ENCODE data around the gene SIK3.
"Not testable (repeated sequence)": the region's sequence is repeated elsewhere in the genome, so short reads cannot be mapped to it uniquely, and the experiment has no call there.

Gene SIK3

GRCh38 chr11:116827461-116827860, 270.8 kb downstream of the SIK3 start:
- DNase-seq (ENCODE audit: low spot score) = no peak

DNA sequence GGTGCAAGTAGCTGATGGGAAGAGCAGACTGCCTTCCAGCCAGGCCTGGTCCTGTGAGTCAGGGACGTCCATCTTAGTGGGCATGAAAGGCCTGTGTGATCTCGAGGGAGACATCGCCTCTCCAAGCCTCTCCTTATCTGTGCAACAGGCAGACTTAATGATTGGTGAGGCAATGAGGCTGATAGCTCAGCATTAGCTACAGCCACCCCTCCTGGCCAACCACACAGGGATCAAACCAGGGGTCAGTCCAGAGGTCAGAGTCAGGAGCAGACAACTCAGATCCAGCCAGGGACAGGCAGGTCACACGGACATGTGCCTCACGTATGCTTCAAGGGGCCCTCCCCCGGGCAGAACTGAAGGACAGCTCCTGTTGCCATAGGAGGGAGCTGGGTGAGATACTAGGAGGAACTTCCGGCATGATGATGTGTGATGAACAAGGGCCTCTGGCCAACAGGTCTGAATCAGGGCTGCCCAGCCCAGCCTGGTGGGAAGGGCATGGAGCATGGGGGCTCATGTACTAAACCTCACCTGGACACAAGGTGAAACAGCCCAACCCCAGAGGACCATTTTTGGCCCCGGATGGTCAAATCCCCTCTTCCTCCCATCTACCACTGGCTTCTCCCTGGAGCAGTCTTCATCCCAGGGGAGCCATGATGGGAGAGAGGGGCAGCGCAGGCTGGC, 271.3 kb downstream of the SIK3 start:
- DNase-seq (ENCODE audit: low spot score) = no peak

DNA sequence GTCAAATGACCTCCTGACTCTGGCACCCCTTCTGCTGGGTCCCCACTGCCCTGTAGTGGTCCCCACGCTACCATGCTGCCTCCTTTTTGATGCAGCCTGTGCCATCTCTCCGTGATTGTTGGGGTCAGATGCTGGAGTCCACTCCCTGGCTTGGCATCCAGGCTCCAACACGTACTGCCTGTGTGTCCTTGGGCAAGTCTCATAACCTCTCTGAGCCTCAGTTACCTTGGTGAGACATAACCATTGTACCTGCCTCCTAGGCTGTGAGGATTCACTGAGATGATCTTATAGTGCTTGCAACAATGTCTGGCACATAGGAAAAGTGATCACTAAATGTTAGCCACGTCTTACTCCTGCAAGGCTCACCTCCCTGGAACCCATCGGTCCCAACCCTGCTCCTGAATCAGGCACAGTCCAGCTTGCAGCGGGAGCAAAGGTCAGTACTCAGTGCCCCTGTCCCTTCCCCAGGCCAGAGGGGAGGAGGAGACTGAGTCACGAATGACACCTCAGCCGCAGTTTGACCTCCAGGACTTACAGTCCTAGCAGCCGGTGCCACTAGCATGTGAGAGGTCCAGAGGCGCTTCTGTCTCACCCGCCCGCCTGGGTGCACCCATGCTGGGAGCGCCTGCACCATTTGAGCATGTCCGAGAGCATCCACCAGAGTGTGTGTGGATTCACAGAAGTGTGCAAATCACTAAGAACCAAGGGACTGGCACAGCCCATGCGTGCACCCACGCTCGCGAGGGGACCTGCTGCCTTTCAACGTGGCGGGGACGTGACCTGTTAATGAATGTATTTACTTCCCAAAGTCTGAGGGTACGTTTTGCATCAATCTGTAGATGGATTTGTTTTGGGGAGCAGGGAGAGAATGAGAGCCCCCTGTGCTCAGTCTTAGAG, 272.1 kb downstream of the SIK3 start:
- DNase-seq (ENCODE audit: low spot score) = no peak

GRCh38 chr11:116825434-116825833, 272.8 kb downstream of the SIK3 start:
- DNase-seq (ENCODE audit: low spot score) = no peak

DNA sequence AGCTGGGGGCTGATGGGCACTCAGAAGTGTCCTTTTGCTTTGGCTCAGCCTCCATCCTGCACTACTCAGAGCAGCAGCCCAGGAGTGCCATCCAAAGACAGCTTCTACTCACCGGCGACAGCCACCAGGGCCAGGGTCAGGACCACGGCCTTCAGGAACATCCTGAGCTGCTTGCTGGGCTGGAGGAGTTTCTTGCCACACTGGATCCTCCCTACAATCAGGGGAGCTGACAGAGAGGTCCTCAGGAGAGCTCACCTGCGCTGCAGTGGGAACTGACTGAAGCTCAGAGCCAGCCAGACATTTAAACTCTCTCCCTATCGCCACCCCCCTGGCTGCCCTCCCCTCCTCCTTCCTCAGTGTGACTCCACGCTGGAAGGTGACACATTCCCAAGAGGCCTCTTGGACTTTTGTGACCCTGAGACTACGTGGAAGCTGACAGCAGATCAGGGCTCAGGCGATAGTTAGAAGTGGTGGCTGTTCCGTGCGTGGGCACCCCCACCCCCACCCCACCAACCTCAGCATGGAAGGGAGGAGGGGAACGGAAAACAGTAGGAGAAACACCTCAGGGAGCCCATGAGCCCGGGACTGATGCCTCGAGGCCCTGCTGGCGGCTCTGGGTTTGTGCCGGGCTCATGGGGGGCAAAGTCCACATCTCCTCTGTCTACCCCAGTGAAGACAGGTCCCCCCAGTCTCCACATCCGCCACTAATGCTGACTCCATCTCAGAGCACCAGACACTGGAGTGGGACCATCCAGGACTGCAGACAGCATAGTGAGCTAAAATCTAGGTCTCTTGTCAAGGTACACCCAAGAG, 275.0 kb downstream of the SIK3 start, which contains the start of gene APOA4:
APOA4 (minus strand) TSS at position 274 of the 813 bp plus-strand sequence; CDS start at position 161, 113 bp downstream.
- DNase-seq (ENCODE audit: low spot score) = no peak

- no peak for DNase-seq (ENCODE audit: low spot score)
Measured at GRCh38 chr11:116822575-116822974, 275.7 kb downstream of the SIK3 start.

GRCh38 chr11:116821050-116821918, 276.9 kb downstream of the SIK3 start:
- no peak for DNase-seq (ENCODE audit: low spot score)

DNA sequence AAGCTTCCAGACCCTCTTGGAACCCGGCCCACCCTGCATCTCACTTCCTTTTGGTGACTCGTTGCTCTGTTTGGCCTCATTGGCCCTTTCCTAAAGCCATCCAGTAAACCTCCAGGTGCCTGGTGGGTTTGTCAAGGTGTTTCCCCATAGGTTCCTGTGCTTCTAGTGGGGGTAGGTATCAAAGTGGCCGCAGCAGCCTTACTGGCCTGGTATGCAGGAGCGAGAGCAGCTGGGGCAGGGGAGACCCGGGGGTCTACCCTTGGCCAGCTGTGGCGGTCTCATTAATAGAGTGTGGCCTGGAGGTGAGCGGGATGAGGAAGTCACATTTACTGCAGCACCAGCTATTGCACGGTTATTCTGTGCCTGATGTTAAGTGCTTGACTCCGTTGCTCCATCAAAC, 279.2 kb downstream of the SIK3 start:
- no peak for DNase-seq (ENCODE audit: low spot score)

DNA sequence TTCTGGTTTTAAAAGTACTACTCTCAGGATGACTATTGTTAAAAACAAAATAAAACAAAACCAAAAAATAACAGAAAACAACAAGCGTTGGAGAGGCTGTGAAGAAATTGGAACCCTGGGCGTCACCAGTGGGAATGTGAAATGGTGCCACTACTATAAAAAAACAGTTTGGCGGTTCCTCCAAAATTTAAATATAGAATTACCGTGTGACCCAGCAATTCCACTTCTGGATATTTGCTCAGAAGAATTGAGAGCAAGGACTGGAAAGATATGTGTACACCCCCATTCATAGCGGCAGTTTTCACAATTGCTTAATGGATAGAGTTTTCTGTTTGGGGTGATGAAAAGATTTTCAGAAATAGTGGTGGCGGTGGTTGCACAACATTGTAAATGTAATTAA, 283.7 kb downstream of the SIK3 start:
- no peak for DNase-seq (ENCODE audit: low spot score)

GRCh38 chr11:116813781-116814471, 284.3 kb downstream of the SIK3 start:
- DNase-seq (ENCODE audit: low spot score) = no peak

GRCh38 chr11:116813170-116813569, 285.1 kb downstream of the SIK3 start:
- DNase-seq (ENCODE audit: low spot score) = no peak

GRCh38 chr11:116812109-116812508, 286.1 kb downstream of the SIK3 start:
- DNase-seq (ENCODE audit: low spot score) = no peak

DNA sequence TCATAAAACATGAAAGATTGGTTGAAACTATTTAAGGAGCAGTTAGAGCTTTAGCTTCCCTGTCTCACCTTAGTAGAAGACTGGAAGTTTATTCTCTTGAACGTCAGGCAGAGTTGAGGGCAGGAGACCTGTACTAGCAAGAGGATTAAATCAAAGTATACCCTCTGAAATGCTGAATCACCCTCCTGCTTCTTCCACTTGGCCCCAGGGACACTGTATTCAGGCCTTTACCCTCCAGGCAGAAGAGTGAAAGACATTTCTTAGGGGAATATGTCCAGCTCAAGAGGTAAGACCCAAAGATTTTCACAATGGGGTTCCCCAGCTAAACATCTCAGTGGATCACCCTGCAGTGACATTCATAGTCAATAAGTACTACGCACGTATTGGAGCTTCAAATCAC, 287.0 kb downstream of the SIK3 start:
- no peak for DNase-seq (ENCODE audit: low spot score)

GRCh38 chr11:116808262-116809175, 289.7 kb downstream of the SIK3 start:
- DNase-seq (ENCODE audit: low spot score) = no peak

GRCh38 chr11:116807601-116808261, 290.5 kb downstream of the SIK3 start:
- no peak for DNase-seq (ENCODE audit: low spot score)

DNA sequence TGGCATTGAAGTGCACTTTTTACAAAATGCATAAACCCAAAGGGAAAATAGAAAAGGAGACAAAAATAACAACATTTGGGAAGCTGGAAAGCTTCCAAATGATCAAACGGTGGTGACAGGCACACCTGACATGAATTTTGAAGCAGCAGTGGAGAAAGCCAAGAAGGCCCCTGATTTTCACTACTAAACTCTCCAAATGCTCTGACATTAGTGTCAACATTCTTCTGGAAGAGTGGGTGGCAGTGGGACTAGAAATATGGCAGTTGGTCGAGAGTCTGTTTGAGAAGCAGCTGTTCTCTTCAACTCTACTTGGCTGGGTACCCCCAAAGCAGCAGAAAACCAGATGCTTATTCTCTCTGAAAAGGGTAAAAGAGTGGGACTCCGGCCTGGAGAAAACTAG, 294.2 kb downstream of the SIK3 start:
- DNase-seq (ENCODE audit: low spot score) = no peak

DNA sequence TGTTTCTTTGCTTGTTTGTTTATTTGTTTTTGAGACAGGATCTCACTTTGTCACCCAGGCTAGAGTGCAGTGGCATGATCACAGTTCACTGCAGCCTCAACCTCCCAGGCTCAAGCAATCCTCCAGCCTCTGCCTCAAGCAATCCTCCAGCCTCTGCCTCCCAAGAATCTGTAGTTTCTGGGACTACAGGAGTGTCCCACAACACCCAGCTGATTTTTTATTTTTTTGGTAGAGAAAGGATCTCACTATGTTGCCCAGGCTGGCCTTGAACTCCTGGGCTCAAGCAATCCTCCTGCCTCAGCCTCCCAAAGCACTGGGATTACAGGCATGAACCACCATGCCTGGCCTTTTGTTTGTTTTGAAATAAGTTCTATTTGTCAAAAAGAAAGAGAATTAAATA, 296.6 kb downstream of the SIK3 start:
- DNase-seq (ENCODE audit: low spot score) = not testable (repeated sequence)

DNA sequence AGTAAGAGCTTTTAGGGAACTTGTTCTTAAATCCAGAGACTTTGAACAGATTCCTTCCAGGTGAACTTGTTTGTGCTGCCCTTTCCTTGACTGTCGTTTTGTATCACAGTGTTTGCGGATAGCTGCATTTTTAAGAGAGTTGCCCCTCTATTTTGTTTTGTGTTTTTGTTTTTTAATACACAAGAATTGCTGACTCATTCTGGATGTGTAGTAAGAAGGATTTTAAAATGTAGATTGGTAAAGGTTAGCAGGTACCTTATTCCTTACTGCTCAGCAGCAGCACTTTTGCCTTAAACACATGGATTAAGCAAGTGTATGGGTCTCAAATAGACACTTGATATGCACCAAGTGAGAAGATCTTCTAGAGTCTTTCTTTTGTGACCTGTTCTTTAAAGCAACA, 297.6 kb downstream of the SIK3 start:
- DNase-seq (ENCODE audit: low spot score) = no peak

- no peak for DNase-seq (ENCODE audit: low spot score)
Measured at GRCh38 chr11:116798368-116798767, 299.9 kb downstream of the SIK3 start.

All from SK-N-DZ (cell line).